GM04504 (cell line): ENCODE data around the gene TANGO6.

ENCODE experiments used
- DNase-seq: peaks from one replicate; pipeline ENCODE4 v3.0.0-alpha.2; 2012; ENCODE audit warnings: low read depth

Gene TANGO6

DNA sequence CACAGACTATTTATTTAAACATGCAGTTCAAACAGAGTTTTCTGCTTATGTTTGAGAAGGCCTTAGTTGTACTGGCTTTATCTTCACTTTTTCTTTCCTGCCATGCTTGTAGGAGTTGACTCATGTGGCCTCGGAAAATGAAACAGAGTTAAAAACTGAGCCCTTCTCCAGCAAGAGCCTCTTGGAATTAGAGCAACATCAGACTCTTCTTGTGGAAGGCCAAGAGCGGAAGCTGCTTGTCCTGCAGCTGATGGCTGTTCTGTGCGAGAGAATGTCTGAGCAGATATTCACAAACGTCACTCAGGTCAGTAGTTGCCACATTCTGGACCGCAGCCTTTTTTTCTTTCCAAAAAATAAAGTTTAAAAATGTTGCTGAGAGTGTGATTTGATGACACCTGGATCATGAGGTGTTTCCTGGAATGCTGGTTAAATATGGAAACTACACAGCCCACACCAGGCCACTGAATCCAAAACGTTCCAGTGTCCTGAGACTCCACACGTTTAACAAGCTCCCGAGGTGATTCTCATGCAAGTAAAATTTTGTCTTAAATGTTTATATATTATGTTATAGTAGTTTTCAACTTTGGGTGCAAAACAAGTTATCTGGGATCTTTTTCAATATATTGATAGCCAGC lies 65.9 kb downstream of the TANGO6 start:
- no peak for DNase-seq

DNA sequence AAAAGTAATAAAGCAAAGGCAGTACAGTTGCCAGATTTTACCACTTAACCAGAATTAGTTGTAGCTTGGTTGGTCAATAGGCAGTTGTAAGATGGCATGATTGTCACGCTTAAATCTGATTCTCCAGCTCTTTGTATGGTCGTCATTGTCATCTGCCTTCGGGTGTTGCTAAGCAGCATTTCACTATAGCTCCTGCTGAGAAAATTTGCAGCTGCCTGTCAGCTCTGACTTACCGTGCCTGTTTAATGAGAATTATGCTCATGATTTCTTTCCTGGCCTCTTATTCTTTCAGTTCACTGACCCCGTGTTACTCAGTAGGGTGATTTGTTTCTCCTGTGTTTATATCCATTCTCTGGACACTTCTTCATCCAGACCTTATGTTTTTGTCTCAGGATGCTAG lies 66.7 kb downstream of the TANGO6 start:
- no peak for DNase-seq

GRCh38 chr16:68915589-68915988 lies 72.3 kb downstream of the TANGO6 start:
- DNase-seq: no peak

- DNase-seq: no peak
These were observed 74.2 kb downstream of the TANGO6 start for GRCh38 chr16:68917541-68917940.

- no peak for DNase-seq
These were observed 77.0 kb downstream of the TANGO6 start for GRCh38 chr16:68920349-68920748.

DNA sequence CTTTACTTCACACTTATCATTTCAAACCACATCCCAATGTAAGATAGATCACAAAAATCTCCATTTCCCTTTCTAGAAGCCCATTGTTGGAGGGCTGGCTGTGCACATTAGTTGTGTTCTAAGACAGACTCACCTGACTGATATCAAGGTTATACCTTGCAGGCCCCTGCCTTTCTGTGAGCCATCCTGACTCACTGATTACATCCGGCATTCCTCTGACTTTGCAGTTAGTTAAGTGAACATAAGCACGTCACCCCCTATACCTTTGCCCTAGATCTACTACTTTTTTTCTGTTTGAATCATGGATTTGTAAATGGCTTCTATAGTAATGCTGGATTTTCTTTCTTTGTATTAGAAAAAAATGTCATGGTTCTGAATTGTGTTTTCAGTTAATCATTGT lies 78.3 kb downstream of the TANGO6 start:
- DNase-seq: no peak

- no peak for DNase-seq
These were observed 79.8 kb downstream of the TANGO6 start for GRCh38 chr16:68923116-68923515.

DNA sequence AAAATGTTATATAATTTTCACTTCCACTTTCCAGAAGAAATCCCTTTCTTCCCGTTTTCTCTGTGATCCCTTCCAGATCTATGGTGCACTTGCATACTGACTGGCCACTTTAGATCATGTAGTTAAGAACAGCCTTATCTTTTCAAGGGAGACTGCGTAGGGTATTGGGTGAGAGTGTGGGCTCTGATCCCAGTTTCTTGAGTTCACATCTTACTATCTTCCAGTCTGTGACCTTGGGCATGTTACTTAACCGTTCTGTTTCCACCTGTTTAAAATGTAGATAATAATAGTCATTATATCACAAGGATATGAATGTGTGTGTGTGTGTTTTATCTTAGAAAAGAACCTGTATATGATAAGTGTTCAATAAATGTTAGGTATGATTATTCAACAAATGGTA lies 83.7 kb downstream of the TANGO6 start:
- no peak for DNase-seq

DNA sequence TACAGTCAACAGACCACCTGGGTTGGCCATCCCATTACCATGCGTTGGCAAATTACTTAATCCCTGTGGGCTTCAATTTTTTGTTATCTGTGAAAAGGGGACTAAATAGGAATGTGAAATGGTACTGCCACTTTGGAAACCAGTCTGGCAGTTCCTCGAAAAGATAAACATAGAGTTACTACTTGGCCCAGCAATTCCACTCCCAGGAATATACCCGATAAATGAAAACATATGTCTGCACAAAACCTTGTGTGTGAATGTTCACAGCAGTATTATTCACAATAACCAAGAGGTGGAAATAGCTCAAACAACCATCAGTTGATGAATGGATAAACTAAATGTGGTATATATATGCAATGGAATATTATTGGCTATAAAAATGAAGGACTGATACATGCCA lies 87.9 kb downstream of the TANGO6 start:
- no peak for DNase-seq

DNA sequence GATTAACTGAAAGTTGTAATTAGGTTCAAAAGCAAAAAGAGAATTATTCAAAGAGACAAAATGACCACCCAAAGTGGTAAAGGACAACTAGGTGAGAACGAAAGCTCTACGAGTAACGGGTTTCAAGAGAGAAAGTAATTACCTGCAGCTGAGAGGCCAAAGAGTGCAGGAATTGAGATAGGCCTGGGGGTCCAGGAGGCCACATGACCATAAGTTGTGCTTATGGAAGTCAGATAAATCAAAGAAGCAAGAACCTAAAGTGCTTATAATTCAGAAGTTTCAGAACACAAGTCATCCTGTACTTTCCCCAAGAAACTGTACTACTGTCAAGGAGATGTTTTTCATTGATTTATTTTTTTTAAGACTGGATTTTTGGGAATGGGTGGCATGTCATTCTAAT lies 91.1 kb downstream of the TANGO6 start:
- no peak for DNase-seq

GRCh38 chr16:68935008-68935407 lies 91.7 kb downstream of the TANGO6 start:
- DNase-seq: no peak

GRCh38 chr16:68936736-68937631 lies 93.7 kb downstream of the TANGO6 start:
- DNase-seq: no peak

DNA sequence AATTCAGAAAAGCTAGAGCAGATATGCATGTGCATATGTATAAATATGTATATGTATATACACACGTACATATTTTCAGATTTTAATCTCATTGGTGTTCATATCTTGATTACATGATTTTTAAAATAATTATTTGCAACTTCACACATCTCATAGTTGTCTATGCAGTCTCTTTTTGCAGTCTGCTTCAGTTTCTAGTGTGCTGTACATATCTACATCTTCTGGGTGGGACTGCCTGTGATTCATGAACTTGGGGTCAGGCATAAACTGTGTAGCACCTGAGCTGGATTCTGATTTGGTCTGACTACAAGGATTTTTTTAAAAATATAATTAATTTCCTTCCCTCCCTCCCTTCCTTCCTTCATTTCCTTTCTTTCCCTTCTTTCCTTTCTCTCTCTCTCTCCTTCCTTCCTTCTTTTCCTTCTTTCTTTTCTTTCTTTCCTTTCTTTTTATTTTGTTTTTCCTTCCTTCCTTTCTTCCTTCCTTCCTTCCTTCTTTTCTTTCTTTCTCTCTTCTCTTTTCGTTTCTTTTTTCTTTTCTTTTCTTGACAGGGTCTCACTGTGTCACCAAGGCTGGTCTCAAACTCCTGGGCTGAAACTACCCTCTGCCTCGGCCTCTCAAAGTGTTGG lies 96.5 kb downstream of the TANGO6 start:
- no peak for DNase-seq

DNA sequence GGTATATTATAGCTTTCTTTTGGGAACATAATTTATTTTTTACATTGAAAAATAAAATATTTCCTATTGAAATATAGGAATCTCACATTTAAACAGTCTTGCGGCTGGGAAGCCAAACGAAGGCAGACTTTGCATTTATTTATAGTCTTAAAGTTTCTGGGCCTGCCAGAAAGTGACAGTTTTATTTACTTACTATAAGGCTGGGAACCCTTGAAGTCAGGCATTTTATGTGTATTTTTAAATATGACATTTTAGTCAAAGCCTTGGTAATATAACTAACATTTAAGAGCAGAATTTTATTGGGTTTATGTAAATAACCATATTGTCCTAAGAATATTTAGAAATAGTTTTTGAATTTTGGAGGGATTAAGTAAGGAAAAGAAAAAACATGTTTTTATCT lies 97.5 kb downstream of the TANGO6 start:
- no peak for DNase-seq

- no peak for DNase-seq
These were observed 100.6 kb downstream of the TANGO6 start for GRCh38 chr16:68943961-68944360.

DNA sequence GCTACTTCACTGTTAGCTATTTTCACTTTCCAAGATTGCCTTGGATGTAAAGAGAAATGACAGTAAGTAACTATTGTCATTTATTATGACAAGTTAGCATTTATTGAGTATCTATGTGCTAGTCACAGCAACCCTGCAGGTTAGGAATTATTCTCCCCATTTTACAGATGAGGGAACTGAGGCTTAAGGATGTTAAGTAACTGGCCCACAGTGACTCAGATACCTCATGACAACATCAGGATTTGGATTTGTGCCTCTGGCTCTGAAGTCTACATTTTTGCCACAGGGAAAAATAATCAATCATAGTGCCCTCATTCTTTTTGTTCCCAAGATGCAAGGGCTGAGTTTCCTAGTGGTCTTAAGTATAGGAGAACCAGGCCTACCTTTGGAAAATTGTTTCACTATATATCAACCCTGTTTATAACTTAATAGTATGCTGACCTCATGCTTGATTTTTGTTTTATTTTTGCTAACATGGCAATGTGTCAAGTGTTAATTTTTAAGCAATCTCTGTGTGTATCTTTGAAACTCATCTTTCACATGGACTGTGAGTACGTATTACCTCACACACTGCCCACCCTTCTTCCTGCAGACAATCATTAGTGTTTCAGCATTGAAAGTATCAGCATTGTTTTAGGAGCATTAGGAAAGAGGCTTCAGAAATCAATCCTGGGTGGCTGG lies 105.0 kb downstream of the TANGO6 start:
- no peak for DNase-seq

DNA sequence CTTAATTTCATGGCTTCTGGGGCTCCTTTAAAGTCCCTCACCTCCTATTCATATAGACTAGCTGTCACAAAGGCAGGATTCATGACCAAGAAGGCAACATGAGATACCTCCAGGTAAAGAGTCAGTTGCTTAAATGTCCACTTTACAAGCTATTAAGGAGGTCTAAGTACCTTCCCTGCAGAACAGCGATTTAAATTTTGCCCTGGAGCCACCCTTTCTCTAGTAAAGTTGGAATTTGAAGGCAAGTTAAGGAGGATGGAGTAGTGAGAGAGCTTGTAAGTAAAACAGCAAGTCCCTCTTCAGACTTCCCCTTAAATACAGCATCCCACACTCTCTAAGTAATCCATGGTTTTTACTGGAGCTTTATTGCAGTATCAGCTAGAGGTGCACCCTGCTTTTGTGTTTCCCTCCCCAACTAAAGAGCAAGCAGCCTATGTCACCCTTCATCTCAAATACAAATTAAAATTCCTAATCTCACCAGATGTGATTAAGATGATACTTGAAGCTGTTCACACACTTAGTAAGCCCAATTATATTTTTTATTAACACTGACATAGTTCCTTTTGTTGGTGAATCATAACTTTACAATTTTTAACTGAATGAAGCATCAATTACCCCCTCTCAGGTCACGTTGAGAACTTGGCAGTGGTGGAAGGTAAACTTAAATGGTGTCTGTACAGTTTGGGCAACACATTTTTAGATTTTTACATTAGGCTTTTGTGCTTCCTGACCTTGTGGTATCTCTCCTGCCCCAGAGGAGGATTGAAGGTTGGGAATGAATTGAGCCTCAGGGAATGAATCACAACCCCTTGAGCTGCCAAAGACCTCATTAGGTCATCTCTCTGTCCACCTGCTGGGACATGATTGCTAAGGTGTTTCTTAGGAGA lies 108.9 kb downstream of the TANGO6 start:
- DNase-seq: no peak

DNA sequence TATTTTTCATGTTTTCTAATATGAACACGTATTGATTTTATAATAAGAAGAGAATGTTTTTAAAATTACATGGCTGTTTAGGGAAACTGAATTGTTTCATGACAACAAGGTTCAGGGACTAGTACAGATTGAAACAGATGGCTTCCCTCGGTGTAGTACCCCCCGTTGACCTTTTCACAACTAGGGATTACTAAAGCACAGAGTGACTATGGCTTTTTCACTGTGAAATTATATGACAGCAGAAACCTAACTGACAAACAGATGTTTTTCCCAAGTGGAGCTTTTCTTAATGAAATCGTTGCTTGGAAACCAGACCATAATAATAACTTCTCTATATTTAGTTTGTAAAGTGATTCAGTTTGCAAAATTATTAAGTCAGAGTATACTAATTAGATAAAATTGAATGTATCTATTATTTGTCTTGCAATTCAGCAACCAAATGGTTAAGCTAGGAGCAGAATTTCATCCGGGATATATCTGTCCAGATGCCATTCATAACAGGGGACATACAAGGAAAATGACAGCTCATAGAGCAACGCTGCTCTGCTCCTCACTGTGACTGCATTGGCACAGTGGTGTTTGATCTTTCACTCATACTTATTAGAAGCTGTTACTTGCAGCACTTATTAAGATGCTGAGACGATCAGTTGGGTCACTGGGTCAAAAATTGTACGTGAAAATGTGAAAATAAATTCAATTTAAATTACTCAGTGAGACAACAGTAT lies 111.7 kb downstream of the TANGO6 start:
- no peak for DNase-seq

DNA sequence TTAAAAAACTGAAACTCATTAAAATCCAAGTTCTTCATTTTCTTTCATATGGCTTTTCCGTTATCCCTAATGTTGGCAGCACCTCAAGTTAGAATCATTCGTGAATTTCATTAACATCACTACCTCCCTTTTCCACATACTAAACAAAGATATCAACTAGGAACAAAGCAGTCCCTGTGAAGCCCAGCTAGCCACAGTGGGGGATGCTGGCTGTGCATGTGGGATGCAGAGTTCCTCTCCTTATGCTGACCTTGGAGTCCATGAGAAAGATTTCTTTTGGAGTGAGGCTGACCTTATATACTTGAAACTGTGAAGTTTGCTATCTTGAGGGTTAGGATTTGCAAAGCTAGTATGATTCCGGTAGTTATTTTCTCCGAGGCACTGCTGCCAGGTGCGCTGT lies 117.6 kb downstream of the TANGO6 start:
- DNase-seq: no peak

DNA sequence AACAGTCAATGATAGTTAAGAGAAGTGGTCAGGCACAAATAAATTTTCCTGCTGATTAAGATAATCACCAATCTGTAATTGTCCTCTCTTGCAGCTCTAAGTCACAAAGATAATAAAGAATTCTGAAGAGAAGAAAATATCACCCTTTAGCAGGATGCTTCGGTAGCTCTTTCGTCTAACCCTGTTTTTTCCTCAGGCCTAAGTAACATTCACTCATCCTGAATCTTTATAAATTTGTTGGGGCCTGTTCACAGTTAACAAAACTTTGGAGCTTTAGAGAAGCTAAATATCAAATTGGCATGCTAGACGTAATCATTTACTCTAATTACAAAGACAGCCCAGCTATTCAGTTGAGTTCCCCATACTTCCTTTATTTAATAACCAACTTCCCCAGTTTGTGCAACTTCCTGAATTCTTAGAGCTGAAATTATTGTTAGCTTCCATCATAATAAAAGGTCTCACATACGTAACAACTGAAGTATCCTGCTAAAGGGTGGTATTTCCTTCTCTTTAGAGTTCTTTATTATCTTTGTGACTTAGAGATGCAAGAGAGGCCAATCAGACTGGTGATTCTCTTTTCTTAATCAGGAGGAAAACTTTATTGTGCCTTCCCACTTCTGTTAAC lies 118.6 kb downstream of the TANGO6 start:
- DNase-seq: no peak
